KBM-7 (cell line): ENCODE data around the gene CLCN3.
"Not testable (repeated sequence)": the region's sequence is repeated elsewhere in the genome, so short reads cannot be mapped to it uniquely, and the experiment has no call there.

Experiments
- DNase-seq: peaks from one replicate; pipeline ENCODE4 v3.0.0-alpha.2; 2015
- in situ Hi-C: fragments of 300-500 bp; cut with MboI; formaldehyde crosslinking; loops from 2 replicates; pipeline ENCODE4 v1.14.3; 2020; ENCODE audit warnings: low sequenced_read_pairs, low pct_unique_long_range_greater_than_20kb, mixed read lengths

Gene CLCN3

GRCh38 chr4:169615467-169616106 lies 4.8 kb upstream of the CLCN3 start:
- in situ Hi-C loops: no loop called here
- DNase-seq: no peak

- in situ Hi-C loops: no loop called here
- no peak for DNase-seq
Observed at GRCh38 chr4:169616846-169617245, 3.5 kb upstream of the CLCN3 start.

GRCh38 chr4:169617306-169617705 lies 3.1 kb upstream of the CLCN3 start:
- in situ Hi-C loops: no loop called here
- no peak for DNase-seq

DNA sequence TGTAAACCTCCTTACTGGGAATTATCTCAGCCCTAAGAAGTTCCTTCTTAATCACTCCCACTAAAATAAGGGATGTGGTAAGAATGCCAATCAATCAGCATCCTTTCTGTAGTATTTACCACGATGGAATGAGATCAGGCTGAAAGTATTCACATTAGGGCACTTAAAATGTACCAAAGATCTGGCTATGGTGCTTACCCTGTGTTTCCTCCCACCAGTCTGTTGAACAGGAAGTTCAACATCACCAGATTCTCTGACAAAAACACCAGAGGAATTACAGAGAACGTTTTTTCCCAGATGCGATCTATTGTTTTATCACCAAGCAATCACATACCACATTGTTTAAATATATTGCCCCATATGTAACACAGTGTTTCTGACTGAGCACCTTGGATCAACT lies 2.1 kb upstream of the CLCN3 start:
- DNase-seq: no peak
- in situ Hi-C loops: no loop called here

DNA sequence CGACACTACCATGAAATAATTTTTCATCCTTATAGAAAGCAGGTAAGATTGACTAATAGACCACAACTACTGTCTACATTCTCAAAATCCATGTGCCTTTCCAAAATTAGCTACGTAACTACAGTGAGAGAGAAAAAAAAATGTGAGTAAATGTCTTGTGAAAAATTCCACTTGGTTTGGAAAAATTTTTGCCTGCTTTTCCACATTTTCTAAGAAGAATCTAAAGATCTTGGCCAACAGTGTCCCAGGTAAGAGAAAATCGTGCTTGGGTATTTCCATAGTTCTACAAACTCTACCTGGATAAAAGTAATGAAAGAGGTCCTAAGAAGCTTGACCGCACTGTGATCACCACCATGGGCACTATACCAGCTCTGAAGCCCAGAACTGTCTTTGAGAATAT lies 1.4 kb upstream of the CLCN3 start:
- in situ Hi-C loops: no loop called here
- no peak for DNase-seq

DNA sequence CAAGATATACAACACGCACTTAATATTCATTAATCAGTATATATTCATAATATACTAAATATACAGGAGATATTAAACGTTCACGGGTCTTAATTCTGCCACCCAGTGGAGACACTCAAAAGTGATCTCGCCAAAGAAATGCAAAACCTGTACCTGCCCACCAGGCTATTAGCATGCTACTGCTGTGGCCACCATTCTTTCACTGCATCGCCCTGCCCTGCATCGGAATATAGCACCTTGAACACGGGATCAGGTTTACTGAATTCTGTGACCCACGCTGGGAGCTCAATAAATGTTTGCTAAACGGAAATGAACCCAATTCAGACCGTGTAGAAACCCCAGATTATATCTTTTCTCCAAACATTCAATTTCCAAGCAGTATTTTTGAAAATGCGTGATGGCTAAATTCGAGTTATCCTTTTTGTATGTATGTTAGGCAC lies 840 bp upstream of the CLCN3 start:
- peak; percentile 49 for DNase-seq
- in situ Hi-C loops: no loop called here

DNA sequence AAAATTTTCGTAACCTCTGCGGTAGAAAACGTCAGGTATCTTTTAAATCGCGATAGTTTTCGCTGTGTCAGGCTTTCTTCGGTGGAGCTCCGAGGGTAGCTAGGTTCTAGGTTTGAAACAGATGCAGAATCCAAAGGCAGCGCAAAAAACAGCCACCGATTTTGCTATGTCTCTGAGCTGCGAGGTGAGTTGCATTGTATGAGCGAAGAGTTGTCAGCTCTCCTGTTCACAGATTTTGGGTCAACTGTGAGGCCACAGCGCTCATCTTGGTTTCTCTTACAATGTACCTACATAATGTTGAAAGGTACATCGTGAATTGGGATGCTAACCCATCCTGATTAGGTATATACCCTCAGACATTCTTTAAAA lies 486 bp downstream of the CLCN3 start:
- in situ Hi-C loops: no loop called here

DNA sequence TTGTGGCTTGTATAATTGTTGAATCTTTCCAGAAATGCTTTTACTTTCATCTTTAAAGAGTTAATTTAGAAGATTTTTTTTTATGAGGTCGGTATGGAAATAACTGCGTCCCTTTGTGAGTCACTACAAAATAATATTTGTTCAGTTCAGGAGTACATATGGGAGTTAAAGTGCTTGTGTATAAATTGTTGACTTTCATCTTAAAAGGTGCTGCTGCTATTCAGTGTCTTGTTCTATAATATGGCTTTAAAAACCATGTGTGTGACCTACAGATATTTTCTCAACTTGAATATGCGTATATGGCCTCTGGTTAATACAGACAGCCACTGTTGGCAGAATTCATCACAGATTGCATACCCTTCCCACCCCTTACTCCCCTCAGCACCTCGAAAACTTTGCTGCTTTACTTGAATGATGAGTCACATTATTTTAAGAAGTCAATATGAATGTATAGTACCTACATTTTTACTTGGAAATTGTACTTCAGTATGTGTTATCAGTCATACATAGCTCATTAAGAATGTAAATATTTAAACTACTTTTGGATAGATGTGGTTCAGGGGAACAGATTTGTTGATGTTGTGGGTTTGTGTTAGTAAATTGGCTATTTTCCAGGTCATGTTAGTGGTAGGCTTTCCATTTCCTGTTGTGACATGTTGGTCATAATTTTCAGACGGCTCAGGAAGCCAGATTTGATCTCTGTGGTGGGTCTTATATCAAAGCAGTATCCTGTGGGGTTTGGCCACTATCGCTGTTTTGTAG lies 1.5 kb downstream of the CLCN3 start:
- in situ Hi-C loops: no loop called here

More for the DNA sequence above, 486 bp downstream of the CLCN3 start:
- no peak for DNase-seq

DNA sequence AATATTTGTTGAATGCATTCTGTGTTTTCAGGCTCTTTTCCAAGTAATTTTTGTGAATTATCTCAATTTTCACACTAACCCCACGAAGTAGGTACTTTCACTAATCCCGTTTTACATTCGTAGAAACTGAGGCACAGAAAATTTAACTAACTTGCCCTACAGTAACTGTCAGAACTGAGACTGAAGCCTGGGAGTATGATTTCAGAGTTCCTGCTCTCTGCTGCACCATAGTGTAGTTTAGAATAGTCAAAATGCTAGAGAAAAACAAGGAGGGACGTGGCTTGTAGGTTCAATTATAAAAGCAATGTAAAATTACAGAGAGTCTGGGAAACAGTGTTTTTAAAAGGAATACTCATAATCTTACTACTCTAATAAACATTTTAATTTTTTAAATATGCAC lies 2.2 kb downstream of the CLCN3 start:
- no peak for DNase-seq
- in situ Hi-C loops: no loop called here

More for the DNA sequence above, 1.5 kb downstream of the CLCN3 start:
- peak; percentile 67 for DNase-seq

- in situ Hi-C loops, DNase-seq: not testable (repeated sequence)
Observed at GRCh38 chr4:169624012-169624411, 3.6 kb downstream of the CLCN3 start.

GRCh38 chr4:169625886-169626285 lies 5.5 kb downstream of the CLCN3 start:
- DNase-seq: no peak
- in situ Hi-C loops: loop anchor here (25.0 kb wide), 1 partner anchor 411 kb away; the partner anchor contains the start of gene MFAP3L

GRCh38 chr4:169626331-169627282 lies 6.2 kb downstream of the CLCN3 start:
- DNase-seq: no peak
- in situ Hi-C loops: loop anchor here (25.0 kb wide), 1 partner anchor 411 kb away; the partner anchor contains the start of gene MFAP3L

- DNase-seq: no peak
- in situ Hi-C loops: loop anchor here (25.0 kb wide), 1 partner anchor 410 kb away; the partner anchor contains the start of gene MFAP3L
Observed at GRCh38 chr4:169627307-169627706, 6.9 kb downstream of the CLCN3 start.

DNA sequence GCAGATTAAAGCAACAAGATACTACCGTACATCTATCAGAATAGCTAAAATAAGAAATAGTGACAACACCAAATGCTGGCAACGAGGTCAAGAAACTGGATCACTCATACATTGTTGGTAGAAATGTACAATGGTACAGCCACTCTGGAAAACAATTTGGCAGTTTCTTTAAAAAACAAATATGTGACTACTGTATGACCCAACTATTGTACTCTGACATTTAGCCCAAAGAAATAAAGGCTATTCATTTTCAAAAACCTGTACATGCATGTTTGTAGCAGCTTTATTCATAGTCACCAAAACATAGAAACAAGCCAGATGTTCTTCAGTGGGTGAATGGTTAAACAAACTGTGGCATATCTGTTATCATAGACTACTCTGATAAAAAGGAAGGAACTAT lies 8.2 kb downstream of the CLCN3 start:
- in situ Hi-C loops: loop anchor here (25.0 kb wide), 1 partner anchor 409 kb away; the partner anchor contains the start of gene MFAP3L
- DNase-seq: no peak

GRCh38 chr4:169630069-169630468 lies 9.7 kb downstream of the CLCN3 start:
- in situ Hi-C loops: loop anchor here (25.0 kb wide), 1 partner anchor 407 kb away; the partner anchor contains the start of gene MFAP3L
- no peak for DNase-seq

GRCh38 chr4:169632896-169633295 lies 12.5 kb downstream of the CLCN3 start:
- DNase-seq: no peak
- in situ Hi-C loops: loop anchor here (25.0 kb wide), 1 partner anchor 404 kb away; the partner anchor contains the start of gene MFAP3L

GRCh38 chr4:169634975-169635374 lies 14.6 kb downstream of the CLCN3 start:
- DNase-seq: no peak

DNA sequence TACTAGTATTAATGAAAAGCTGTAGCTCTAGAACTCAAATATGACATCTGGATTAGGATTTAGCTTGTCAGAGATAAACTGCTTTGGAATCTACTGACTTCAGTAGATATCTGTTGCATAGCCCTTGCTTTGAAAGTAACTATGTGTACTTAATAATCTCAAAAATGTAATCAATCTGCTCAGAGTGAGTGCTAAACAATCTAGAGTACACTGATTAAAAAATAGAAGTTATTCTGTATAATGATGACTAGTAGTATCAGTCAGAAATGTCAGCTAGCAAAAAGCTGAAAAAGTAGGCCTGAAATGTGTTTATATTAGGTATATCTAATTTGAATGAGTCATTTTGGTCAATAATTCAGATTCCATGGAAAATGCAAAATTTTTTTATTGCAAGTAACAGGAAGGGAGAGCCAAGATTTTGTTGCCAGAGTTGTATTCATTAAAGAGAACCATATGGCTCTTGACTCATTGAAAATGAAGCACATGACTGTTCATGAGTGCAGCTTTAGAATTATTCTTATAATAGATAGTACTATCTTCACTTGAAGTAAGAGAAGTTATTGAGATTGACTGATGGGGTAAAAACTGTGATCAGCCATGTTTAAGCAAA lies 20.0 kb downstream of the CLCN3 start:
- in situ Hi-C loops: loop anchor here (25.0 kb wide), 1 partner anchor 397 kb away; the partner anchor contains the start of gene MFAP3L
- DNase-seq: no peak

More at GRCh38 chr4:169634975-169635374, 14.6 kb downstream of the CLCN3 start:
- in situ Hi-C loops: loop anchor here (25.0 kb wide), 1 partner anchor 402 kb away; the partner anchor contains the start of gene MFAP3L
